SK-N-MC (cell line): ENCODE results near the gene PON2.

Experiments
- EZH2 ChIP-seq: fragments of 200-600 bp; sonication (generic); IDR thresholded peaks from one replicate; pipeline ENCODE4 v1.6.1; 2017; ENCODE audit warnings: antibody characterized with exemption
- FOXP2 ChIP-seq: optimal IDR thresholded peaks from 2 replicates; pipeline ENCODE3; 2011; ENCODE audit warnings: mild to moderate bottlenecking, moderate library complexity; ENCODE audit not compliant: insufficient read depth; ENCODE audit errors: extremely low read length, control extremely low read depth
- POLR2AphosphoS5 ChIP-seq: IDR thresholded peaks from 2 replicates; pipeline ENCODE4 v1.6.1; 2012; ENCODE audit warnings: mild to moderate bottlenecking, low read depth, low read length, borderline replicate concordance

GRCh38 chr7:95404316-95404865, 30.4 kb downstream of the PON2 start:
- no peak for TF ChIP-seq POLR2AphosphoS5
- TF ChIP-seq EZH2: no peak
- no peak for TF ChIP-seq FOXP2
